Sigmoid colon (tissue), 4 donors: ENCODE measurements around the gene MAP1LC3B.

Source experiments
- POLR2A ChIP-seq, 2 donors: fragments of 450-650 bp; IDR thresholded peaks; one replicate each; pipeline ENCODE4 v1.6.1; 2016; ENCODE audit warnings: antibody characterized with exemption in 2 of 2, mild to moderate bottlenecking in 2 of 2, moderate library complexity in 2 of 2
- POLR2AphosphoS5 ChIP-seq, 4 donors: sonication (generic); formaldehyde crosslinking; IDR thresholded peaks; one replicate each; pipeline ENCODE4 v1.6.1; 2017; ENCODE audit warnings: antibody characterized with exemption in 4 of 4
- TF ChIP-seq, protein P1 (sequence below), 4 experiments: fragments of 450-650 bp in 3 of 4; fragments of 200-600 bp in 1 of 4; IDR thresholded peaks; one replicate each; pipeline ENCODE4 v1.5.1; 2016 to 2019; ENCODE audit warnings: antibody characterized with exemption in 4 of 4, mild to moderate bottlenecking in 3 of 4, moderate library complexity in 2 of 4

DNA sequence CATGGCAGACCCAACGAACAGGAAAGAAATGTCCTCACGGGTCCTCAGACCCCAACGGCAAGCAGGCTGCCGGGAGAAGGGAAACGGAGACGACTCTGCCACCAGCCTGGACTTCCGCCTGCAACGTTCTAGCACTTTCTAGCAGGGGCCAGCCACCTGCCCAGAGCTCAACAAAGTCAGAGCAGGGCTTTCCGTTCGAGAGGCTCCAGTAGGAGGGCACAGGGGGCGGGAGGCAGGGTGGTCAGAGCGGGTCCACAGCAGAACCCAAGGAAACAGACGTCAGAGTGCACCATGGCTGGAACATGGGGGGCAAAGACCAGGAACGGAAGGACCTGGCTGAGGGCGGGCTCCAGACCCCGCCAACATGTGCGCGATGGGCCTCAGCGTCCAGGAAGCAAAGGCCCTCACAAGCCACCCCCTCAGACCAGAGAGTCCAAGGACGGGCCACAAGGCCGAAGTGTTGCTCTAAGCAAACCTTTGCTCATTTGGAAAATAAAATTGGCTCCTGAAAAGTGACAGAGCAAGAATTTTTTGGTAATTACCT is 45.5 kb upstream of the MAP1LC3B start:
- TF ChIP-seq, protein P1, sequence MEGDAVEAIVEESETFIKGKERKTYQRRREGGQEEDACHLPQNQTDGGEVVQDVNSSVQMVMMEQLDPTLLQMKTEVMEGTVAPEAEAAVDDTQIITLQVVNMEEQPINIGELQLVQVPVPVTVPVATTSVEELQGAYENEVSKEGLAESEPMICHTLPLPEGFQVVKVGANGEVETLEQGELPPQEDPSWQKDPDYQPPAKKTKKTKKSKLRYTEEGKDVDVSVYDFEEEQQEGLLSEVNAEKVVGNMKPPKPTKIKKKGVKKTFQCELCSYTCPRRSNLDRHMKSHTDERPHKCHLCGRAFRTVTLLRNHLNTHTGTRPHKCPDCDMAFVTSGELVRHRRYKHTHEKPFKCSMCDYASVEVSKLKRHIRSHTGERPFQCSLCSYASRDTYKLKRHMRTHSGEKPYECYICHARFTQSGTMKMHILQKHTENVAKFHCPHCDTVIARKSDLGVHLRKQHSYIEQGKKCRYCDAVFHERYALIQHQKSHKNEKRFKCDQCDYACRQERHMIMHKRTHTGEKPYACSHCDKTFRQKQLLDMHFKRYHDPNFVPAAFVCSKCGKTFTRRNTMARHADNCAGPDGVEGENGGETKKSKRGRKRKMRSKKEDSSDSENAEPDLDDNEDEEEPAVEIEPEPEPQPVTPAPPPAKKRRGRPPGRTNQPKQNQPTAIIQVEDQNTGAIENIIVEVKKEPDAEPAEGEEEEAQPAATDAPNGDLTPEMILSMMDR (IDR thresholded peaks at IDR 0.05) = no peak
- TF ChIP-seq POLR2AphosphoS5 (IDR thresholded peaks at IDR 0.05) = no peak
- no peak for TF ChIP-seq POLR2A (IDR thresholded peaks at IDR 0.05)
